Smooth muscle cell (in vitro differentiated cells): ENCODE data around the gene ZFAND2B. TPM values are rescaled to one million over a fixed set of nuclear protein-coding genes. Genes with fewer than 3 reads are reported as not detected.
A peak's percentile ranks its signal among the peaks of the same experiment; 100 is the strongest.

Source experiments
- DNase-seq: peaks from one replicate; lab custom pipeline; 2025; ENCODE audit not compliant: unreplicated experiment; lab: John Stamatoyannopoulos, UW
- H2AFZ ChIP-seq: fragments of 200-600 bp; sonication (generic); 2 replicates; pipeline ENCODE4 v1.6.0; 2016; ENCODE audit warnings: antibody characterized with exemption, low read depth, mild to moderate bottlenecking
- H3F3A ChIP-seq: fragments of 200-600 bp; sonication (generic); 2 replicates; pipeline ENCODE4 v1.6.0; 2017; ENCODE audit warnings: antibody characterized with exemption, low read depth
- H3K27ac ChIP-seq: fragments of 200-600 bp; sonication (generic); 2 replicates; pipeline ENCODE4 v1.5.1; 2016; ENCODE audit warnings: low read depth, mild to moderate bottlenecking
- H3K27me3 ChIP-seq: fragments of 200-600 bp; sonication (generic); 2 replicates; pipeline ENCODE4 v1.6.1; 2016; ENCODE audit warnings: low read depth, mild to moderate bottlenecking
- H3K36me3 ChIP-seq: fragments of 200-600 bp; sonication (generic); 2 replicates; pipeline ENCODE4 v1.5.1; 2016; ENCODE audit warnings: low read depth
- H3K4me1 ChIP-seq: fragments of 200-600 bp; sonication (generic); 2 replicates; pipeline ENCODE4 v1.5.1; 2016; ENCODE audit warnings: low read depth
- H3K4me2 ChIP-seq: fragments of 200-600 bp; sonication (generic); 2 replicates; pipeline ENCODE4 v1.6.0; 2016; ENCODE audit warnings: mild to moderate bottlenecking
- H3K4me3 ChIP-seq: fragments of 200-600 bp; sonication (generic); 2 replicates; pipeline ENCODE4 v1.5.1; 2016; ENCODE audit warnings: mild to moderate bottlenecking
- H3K79me2 ChIP-seq: fragments of 200-600 bp; sonication (generic); 2 replicates; pipeline ENCODE4 v1.6.0; 2016; ENCODE audit warnings: low read depth, mild to moderate bottlenecking
- H3K9ac ChIP-seq: fragments of 200-600 bp; sonication (generic); 2 replicates; pipeline ENCODE4 v1.6.0; 2016; ENCODE audit warnings: low read depth
- H3K9me3 ChIP-seq: fragments of 200-600 bp; sonication (generic); replicated peaks from 2 replicates; pipeline ENCODE4 v1.5.1; 2016; ENCODE audit warnings: low read depth
- H4K20me1 ChIP-seq: fragments of 200-600 bp; sonication (generic); 2 replicates; pipeline ENCODE4 v1.6.0; 2016; ENCODE audit warnings: low read depth
- WGBS: methylation state at CpG from one replicate; pipeline ENCODE4 v1.1.7; 2016; ENCODE audit warnings: low lambda C conversion rate; 5-methylcytosine and 5-hydroxymethylcytosine counted together
- polyA plus RNA-seq: library from polyadenylated mRNA; unstranded; fragments of >200 nt; fragmentation: Nextera tagmentation; extraction: Ambion mirVana; gene quantifications from 2 replicates; pipeline ENCODE4 v1.2.1, GENCODE V29; 2016
- total RNA-seq: library from RNA; depleted of rRNA; stranded (reverse); fragments of >200 nt; gene quantifications from 2 replicates; pipeline ENCODE4 v1.2.3, GENCODE V29; 2014
- TF ChIP-seq, protein P1 (sequence below): fragments of 200-600 bp; sonication (generic); IDR thresholded peaks from 2 replicates; pipeline ENCODE4 v1.5.1; 2017; ENCODE audit warnings: borderline replicate concordance, mild to moderate bottlenecking, antibody characterized with exemption; ENCODE audit not compliant: insufficient read depth, poor library complexity, severe bottlenecking

ZFAND2B gene
- total and polyA plus RNA-seq, 2 experiments from 2014 or later: 19.1 to 48.3 TPM

DNA sequence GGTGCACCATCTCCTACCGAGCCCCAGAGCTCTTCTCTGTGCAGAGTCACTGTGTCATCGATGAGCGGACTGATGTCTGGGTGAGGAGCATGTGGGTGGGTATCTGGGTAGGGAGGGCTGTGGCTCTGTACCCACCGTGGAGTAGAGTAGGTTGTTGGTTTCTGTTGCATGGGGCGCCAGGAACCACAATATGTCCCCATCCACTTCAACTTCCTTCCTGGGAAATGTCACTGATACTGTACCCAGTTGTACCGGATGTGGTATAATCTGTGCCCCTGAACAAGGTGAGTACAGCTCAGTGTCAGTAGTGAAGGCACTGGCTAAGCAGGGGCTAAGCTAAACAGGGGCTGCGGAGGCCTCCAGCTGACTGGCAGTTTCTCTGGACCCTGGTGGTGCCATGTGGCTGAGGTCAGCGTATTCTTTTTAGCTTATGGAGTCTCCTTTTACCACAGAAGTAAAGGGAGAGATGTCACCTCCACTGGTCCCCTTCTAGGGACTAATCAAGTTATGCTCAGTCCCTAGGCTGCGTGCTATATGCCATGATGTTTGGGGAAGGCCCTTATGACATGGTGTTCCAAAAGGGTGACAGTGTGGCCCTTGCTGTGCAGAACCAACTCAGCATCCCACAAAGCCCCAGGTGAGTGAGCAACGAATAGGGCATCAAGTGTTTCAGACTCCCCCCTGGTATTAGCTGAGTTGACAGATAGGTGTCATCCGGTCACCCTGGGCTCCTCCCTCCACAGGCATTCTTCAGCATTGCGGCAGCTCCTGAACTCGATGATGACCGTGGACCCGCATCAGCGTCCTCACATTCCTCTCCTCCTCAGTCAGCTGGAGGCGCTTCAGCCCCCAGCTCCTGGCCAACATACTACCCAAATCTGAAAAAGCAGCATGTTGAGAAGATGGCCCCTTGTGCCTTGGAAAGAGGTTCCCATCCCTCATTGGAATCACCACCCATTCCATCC lies 41.4 kb downstream of the ZFAND2B start:
- Histone ChIP-seq H3K4me2 (no peak overlapping the region), H3K27me3 (peaks cover 14% of the 10 kb centered on the region), H3K27ac (peak overlapping the region; percentile 89), H2AFZ (no peak overlapping the region), H3K9me3 (no peaks in the 10 kb centered on the region), H3F3A (peaks cover 12% of the 10 kb centered on the region), H4K20me1 (no peaks in the 10 kb centered on the region), H3K4me1 (peaks cover 13% of the 10 kb centered on the region), H3K9ac (no peak overlapping the region), H3K4me3 (no peak overlapping the region), H3K79me2 (peaks cover 13% of the 10 kb centered on the region), H3K36me3 (no peaks in the 10 kb centered on the region)
- no peak for DNase-seq
- 95% methylated on average over 17 of the region's 17 CpGs for WGBS
- TF ChIP-seq, protein P1, sequence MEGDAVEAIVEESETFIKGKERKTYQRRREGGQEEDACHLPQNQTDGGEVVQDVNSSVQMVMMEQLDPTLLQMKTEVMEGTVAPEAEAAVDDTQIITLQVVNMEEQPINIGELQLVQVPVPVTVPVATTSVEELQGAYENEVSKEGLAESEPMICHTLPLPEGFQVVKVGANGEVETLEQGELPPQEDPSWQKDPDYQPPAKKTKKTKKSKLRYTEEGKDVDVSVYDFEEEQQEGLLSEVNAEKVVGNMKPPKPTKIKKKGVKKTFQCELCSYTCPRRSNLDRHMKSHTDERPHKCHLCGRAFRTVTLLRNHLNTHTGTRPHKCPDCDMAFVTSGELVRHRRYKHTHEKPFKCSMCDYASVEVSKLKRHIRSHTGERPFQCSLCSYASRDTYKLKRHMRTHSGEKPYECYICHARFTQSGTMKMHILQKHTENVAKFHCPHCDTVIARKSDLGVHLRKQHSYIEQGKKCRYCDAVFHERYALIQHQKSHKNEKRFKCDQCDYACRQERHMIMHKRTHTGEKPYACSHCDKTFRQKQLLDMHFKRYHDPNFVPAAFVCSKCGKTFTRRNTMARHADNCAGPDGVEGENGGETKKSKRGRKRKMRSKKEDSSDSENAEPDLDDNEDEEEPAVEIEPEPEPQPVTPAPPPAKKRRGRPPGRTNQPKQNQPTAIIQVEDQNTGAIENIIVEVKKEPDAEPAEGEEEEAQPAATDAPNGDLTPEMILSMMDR: no peak

DNA sequence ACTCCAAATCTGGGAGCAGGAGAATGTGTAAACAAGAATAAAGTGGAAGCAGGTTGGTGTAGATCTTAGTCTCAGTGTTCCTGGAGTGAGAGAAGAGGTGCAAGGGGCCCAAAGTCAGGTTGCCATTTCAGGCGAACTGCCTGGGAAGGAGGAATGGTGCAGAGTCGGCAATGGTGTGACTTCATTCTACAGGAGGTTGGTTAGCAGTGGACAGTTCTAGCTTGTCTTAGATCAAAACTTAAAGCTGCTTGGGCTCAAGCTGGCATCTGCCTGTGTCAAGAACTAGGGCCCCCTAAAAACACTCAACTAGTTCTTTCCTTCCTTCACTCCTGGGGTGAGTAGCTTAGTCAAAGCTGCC lies 42.2 kb downstream of the ZFAND2B start:
- H2AFZ ChIP-seq: no peak overlapping the region
- H3K9ac ChIP-seq: no peak overlapping the region
- H3K9me3 ChIP-seq: no peaks in the 10 kb centered on the region
- 87% methylated on average over 2 of the region's 2 CpGs for WGBS
- TF ChIP-seq, protein P1: no peak
- peaks cover 13% of the 10 kb centered on the region for H3K79me2 ChIP-seq
- DNase-seq: no peak
- H3K4me1 ChIP-seq: peaks cover 20% of the 10 kb centered on the region
- peak overlapping the region; percentile 89 for H3K27ac ChIP-seq
- H4K20me1 ChIP-seq: no peaks in the 10 kb centered on the region
- H3K36me3 ChIP-seq: no peaks in the 10 kb centered on the region
- no peak overlapping the region for H3K4me3 ChIP-seq
- H3K27me3 ChIP-seq: peaks cover 23% of the 10 kb centered on the region
- peak overlapping the region; percentile 58 for H3K4me2 ChIP-seq
- H3F3A ChIP-seq: peaks cover 12% of the 10 kb centered on the region

DNA sequence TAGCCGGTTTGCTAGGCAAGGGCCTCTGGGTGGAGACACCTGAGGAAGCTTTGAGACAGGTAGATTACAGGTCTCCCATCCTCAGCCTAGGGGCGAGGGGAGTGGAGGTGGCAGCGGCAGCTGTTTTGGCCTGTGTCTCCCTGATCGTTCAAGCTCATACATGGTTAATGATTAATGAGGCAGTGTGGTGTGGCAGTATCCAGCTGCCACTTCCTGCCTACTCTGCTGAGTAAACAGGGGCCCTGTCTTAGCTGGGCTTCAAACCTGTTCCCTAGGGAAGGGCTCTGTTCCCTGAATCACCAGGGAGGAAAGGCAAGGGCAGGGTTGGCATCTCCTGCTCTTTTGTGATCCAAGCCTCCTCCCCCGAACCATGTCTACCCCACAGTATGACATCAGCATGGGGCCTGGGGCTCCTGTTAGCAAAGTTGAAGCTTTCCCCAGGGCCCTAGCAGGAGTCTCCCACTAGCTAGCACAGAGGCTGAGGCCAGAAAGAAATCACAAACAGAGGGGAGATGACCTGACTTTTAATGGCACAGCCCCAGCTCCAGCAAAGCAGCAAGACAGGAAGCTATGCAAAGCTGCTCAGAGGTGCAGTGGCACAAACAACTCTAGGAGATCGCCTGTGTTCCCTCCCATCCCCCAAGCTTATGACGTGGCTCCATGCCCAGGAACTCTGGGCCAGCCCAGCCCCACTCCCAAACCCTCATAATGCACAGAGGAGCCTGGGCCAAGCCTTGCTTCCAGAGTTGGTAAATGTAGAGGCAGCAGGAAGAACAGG lies 42.8 kb downstream of the ZFAND2B start:
- H3K4me2 ChIP-seq: peak overlapping the region; percentile 58
- no peak for DNase-seq
- WGBS: 45% methylated on average over 7 of the region's 7 CpGs
- H3K4me1 ChIP-seq: peaks cover 22% of the 10 kb centered on the region
- TF ChIP-seq, protein P1: no peak
- H3K4me3 ChIP-seq: no peak overlapping the region
- peaks cover 29% of the 10 kb centered on the region for H3K27me3 ChIP-seq
- peaks cover 13% of the 10 kb centered on the region for H3K79me2 ChIP-seq
- H3K27ac ChIP-seq: peak overlapping the region; percentile 89
- H4K20me1 ChIP-seq: no peaks in the 10 kb centered on the region
- no peaks in the 10 kb centered on the region for H3K36me3 ChIP-seq
- H3K9ac ChIP-seq: no peak overlapping the region
- H3F3A ChIP-seq: peaks cover 12% of the 10 kb centered on the region
- no peak overlapping the region for H2AFZ ChIP-seq
- no peaks in the 10 kb centered on the region for H3K9me3 ChIP-seq
